GM12874 (cell line): Measurements from ENCODE around the gene PYCARD.

Experiments used
- CTCF ChIP-seq: IDR thresholded peaks from 2 replicates; pipeline ENCODE4 v1.5.1; 2011; ENCODE audit warnings: low read depth, mild to moderate bottlenecking, control low read depth, low read length, moderate library complexity; ENCODE audit not compliant: insufficient read depth

Gene PYCARD

GRCh38 chr16:31198207-31198882 lies 4.2 kb downstream of the PYCARD start:
- no peak for TF ChIP-seq CTCF

DNA sequence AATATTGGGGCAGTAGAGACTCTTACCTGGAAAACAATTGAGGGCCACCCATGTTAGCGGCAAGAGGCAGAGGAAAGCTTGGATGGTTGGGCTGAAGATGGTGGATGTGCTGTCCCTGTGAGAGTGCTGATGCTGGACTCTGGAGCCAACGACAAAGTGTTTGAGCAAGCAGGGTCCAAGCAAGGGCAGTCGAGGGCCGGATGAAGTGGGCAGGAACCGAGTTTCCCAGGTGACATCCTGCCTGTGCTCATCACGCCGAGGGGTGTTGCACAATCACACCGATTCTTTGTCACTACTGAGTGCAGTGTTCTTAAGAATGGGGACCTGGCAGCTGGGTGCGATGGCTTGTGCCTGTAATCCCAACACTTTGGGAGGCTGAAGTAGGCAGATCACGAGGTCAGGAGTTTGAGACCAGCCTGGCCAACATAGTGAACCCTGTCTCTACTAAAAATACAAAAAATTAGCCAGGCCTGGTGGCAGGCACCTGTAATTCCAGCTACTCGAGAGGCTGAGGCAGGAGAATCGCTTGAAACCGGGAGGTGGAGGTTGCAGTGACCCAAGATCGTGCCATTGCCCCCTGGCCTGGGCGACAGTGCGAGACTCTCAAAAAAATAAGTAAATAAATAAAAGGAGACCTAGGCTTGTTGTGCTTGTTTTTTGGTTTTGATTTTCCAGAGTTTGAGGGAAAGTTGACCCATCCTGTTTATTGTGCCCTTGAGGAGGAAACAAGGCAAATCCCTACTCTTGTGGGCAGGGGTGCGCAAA lies 6.1 kb downstream of the PYCARD start:
- TF ChIP-seq CTCF: no peak

DNA sequence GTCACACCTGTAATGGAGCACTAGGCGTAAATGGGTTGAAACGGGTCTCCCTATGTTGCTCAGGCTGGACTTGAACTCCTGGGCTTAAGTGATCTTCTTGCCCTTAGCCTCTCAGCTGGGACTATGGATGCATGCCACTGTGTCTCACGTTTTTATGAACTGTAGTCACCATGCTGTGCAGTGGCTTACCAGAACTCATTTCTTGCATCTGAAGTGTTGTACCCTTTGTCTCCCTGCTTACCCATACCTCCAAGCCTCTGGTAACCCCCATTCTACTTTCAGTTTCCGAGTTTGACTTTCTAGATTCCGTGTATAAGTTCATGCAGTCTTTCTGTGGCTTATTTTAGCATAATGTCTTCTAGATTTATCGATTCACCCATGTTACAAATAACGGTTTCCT lies 7.7 kb downstream of the PYCARD start:
- TF ChIP-seq CTCF: no peak

GRCh38 chr16:31193874-31194273 lies 8.7 kb downstream of the PYCARD start:
- no peak for TF ChIP-seq CTCF

DNA sequence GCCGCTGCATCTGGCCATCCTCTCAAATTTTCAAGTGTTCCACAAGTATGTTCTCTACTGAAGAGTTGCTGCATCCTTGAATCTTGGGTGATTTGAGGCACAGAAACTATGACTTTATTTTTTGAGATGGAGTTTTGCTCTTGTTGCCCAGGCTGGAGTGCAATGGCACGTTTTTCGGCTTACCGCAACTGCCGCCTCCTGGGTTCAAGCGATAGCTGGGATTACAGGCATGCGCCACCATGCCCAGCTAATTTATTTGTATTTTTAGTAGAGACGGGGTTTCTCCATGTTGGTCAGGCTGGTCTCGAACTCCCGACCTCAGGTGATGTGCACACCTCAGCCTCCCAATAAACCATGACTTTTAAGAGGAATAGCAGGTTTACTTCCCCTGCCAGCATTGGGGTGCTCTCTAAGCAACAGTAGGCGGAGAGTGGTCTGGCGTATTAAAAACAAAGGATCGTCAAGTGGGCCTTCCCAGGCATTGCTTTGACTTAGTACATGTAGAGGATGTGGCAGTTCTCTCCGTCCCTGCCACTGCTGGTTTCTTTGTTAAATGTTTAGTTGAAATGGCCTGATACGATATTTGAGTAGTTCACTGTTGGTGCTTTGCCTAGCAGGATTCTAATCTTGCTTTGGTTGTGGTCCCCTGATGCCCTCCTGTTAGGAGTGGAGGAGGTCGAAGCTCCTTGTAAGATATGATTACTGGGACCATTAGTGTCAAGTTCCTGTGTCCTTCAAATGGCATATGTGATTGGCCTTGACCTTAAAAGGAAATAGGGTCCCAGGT lies 9.5 kb downstream of the PYCARD start:
- TF ChIP-seq CTCF: no peak

GRCh38 chr16:31191697-31192428 lies 10.7 kb downstream of the PYCARD start:
- no peak for TF ChIP-seq CTCF
